Epithelial cell of prostate (primary cell): ENCODE data around the gene SIVA1.
A peak's percentile ranks its signal among the peaks of the same experiment; 100 is the strongest.

Experiments used
- DNase-seq: peaks from one replicate; pipeline ENCODE4 v3.0.0-alpha.2; 2011; ENCODE audit warnings: low read depth, low spot score
- H3K27ac ChIP-seq: fragments of 450-650 bp; 2 replicates; pipeline ENCODE4 v1.5.1; 2017; ENCODE audit warnings: mild to moderate bottlenecking

The SIVA1 gene

DNA sequence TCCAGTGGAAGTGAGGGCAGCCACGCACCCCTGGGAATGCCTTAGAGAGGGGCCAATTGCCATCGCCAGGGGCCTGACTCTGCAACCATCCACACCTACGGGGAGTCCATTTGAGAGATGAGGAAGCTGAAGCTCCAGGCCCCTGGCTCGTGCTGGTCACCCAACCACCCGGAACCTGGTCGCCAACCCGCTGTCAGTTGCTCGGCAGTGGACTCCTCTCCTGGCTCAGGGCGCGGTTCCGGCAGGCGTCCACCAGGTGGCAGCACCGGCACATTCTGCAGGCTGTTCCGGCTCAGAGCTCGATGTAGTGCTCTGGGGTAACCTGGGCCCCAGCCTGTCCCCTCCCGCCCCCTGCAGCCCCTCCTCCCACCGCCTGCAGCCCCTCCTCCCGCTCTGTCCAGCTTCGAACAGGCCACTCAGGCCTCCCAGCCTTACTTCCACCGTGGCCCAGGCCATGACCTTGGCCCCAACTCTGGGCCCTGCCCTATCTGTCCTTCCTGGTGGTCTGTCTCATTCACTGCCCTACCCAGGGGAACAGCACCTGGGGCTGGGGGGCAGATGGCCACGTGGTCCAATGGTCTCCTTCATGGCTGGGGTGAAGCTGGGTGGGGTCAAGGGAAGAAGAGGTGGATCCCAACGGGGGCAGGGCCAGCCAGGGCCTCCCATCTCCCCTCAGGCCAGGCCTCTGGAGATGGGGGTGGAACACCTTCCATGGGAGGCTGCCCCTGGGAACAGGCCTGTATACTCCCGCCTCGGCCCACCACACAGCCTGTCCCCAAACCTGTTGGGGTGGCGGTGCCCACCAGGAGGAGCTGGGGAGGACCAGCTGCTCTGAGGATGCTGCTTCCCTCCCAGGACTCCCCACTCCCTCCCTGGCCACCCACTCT, 15.7 kb downstream of the SIVA1 start:
- no peak overlapping the region for H3K27ac ChIP-seq
- DNase-seq = peak; percentile 12

DNA sequence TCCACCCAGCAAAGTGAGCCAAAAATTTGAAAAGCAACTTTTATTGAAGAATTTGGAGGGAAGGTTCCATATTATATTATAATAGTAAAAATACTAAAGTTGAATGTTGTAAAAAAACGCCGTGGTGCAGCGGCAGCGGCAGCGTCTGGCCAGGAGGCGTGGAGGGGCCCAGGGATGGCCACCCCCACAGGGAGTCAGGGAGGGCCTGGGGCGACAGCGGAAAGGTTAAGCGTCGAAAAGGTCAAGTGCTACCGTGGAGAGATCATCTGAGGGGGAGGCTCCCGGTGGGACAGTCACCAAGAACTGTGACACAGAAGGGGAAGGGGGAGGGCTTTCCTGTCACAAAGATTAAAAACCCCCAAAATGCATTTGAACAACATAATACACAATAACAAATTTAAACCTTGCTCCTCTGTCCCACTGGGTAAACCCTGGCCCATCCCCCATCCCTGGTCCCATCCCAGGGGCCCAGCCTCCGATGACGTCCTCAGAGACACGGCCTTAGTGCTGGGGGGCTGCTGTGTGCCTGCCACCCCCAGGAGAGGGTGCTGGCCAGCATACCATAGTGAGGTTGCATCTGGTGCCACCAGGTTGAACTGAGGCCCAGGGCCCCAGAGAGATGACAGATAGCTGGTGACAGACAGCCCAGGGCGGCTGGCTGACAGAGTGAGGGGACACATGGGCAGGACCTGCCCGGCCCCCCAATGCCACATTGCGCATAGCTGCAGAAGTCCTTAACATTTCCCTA, 16.6 kb downstream of the SIVA1 start:
- no peak for DNase-seq
- no peak overlapping the region for H3K27ac ChIP-seq

DNA sequence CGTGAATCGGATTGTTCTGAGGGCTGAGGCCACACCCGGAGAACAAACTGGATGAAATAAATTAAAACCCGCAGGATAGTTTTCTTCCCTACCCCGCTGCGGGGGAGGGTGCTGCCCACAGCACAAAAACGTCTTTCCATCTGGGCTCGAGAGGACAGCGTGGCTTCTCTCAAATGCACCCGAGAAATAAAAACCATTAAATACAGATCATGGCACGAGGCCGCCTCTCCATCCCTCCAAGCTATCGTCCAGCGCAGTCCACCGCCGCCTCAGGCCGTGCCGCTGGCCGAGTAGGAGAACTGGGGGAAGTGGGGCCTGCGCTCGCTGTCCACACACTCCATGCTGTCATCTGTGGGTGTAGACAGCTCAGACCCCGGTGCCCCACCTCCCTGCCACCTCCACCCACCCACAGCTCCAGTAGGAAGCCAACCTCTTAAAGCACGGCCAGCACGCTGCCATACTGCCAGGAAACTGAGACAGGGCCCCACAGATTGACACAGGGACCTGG, 17.2 kb downstream of the SIVA1 start:
- no peak for DNase-seq
- H3K27ac ChIP-seq = no peak overlapping the region

DNA sequence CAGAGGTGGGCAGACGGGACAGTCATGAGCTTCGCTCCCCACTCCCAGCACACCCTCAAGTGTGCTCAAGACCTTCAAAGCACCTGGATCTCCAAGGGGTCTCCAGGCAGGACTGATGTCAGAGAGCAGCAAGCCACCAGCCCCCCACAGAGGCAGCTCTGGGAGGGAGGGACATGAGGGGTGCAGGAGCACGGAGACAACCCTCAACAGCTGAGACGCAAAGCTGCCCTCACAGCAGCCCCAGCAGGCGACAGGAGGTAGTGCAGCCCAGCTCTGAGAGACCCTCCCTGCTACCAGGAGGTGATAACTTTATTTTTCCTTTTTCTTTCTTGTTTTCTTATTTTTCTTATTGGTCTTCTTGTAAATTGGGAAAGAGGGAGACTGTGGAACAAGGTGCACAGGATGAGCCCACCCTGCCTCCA, 17.9 kb downstream of the SIVA1 start:
- DNase-seq = no peak
- H3K27ac ChIP-seq = no peak overlapping the region

DNA sequence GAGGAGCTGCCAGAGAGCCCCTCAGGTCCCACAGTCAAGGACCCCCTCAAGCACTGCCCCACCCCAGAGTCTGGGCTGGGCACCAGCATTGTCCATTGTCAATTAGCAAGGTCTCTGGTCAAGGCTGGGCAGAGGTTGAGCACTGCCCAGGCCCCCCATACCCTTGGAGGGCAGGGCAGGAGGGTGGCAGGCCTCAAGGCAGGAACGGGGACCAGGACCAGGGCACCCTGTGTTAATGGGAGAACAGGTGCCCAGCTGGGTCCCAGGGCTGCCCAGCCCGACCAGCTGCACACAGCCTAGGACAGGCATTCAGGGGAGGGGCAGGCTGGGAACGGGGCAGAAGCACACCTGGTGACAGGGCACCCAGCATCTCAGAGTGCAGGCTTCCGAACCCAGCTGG, 18.4 kb downstream of the SIVA1 start:
- no peak for DNase-seq
- no peak overlapping the region for H3K27ac ChIP-seq

DNA sequence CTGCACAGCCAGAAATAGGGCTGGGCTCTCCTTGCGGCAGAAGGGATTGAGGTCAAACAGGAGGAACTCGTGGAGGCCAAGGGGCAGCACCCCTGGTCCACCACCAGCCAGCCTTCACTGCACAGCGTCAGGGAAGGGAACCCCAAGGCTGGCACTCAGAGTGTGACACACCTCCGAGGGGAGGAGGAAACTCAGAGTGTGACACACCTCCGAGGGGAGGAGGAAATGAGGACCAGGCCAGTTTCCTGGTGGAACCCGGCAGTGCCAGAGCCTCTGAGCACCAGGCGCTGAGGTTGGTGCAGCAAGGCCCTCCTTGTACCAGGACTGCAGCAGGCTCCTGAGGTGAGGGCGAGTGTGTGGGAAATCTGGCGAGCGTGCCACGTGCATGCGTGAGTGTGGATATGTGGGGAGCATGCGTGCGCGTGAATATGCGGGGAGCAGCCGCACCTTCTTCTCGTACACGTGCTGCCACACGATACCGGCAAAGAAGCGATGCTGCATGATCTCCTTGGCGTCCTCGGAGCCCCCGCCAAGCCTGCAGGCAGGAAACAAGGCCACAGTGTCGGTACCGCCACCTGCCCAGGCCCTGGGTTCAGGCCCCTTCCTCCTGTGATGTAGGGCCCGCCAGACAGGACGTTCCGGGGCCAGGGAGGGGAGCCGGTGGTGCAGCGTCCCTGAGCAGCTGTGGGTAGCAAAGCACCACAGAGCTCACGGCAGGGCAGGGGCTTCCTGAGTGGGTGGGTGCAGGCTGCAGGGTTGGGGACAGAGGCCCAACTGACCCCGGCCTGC, 19.2 kb downstream of the SIVA1 start:
- no peak for DNase-seq

DNA sequence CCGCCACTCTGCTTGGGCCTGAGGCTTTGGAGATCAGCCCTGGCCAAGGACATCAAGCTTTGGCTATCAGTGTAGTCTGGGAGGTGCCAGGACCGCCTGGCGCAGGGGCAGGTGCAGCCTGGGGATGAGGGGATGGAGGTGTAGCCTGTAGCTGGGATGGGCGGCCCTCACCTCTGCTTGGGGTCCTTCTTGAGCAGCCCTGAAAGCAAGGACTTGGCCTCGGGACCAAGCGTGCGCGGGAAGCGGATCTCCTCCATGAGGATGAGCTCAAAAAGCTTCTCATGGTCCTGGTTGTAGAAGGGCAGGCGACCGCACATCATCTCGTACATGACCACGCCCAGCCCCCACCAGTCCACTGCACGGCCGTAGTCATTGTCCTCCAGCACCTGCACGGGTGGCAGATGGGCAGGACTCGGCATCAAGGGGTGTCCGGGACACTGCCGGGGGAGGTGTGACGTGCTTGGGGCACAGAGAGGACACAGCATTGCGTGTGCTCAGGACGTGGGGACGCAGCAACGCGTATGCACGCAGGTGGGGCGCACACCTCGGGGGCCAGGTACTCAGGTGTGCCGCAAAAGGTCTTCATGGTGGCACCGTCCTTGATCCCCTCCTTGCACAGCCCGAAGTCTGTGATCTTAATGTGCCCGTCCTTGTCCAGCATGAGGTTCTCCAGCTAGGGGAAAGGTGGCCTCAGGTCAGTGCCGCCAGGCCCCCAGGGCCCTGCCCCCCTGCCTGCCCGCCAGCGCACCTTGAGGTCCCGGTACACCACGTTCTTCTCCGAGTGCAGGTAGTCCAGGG, 20.0 kb downstream of the SIVA1 start:
- no peak for DNase-seq
- no peak overlapping the region for H3K27ac ChIP-seq

More for the DNA sequence above, 19.2 kb downstream of the SIVA1 start:
- H3K27ac ChIP-seq = no peak overlapping the region

DNA sequence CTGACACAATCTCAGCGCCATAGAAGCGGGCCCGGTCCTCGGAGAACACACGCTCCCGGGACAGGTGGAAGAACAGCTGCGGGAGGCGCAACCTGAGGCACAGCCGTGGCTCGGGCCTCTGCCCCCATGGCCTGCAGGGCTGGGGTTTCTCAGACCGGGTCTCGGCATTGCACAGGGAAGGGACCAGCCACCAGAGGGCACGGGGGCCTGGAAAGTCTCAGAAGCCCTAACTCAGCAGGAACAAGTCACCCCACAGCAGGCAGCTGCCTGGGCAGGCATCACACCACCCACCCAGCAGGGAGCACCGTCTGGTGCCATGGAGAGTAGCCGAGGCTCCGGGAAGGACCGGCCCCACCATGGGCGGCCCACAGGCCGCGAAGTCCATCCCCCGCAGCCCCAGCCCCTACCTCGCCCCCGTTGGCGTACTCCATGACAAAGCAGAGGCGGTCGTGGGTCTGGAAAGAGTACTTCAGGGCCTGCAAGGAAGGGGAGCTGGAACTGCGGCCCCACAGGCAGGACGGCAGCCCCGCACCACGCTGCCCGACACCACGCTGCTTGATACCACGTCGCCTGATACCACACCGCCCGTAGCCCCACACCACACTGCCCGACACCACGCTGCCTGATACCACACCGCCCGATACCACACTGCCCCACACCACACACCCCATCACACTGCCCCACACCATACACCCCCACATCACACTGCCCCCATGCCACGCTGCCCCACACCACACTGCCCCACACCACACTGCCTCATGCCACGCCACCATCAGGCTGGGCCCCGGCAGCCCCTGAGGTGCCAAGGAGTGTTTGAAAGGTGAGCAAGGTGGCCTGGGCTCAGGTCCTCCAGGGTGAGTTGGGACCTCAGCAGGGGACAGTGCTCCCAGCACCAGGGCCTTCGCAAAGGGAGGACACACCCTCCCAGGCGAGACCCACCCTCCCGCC, 20.8 kb downstream of the SIVA1 start:
- no peak overlapping the region for H3K27ac ChIP-seq
- no peak for DNase-seq

DNA sequence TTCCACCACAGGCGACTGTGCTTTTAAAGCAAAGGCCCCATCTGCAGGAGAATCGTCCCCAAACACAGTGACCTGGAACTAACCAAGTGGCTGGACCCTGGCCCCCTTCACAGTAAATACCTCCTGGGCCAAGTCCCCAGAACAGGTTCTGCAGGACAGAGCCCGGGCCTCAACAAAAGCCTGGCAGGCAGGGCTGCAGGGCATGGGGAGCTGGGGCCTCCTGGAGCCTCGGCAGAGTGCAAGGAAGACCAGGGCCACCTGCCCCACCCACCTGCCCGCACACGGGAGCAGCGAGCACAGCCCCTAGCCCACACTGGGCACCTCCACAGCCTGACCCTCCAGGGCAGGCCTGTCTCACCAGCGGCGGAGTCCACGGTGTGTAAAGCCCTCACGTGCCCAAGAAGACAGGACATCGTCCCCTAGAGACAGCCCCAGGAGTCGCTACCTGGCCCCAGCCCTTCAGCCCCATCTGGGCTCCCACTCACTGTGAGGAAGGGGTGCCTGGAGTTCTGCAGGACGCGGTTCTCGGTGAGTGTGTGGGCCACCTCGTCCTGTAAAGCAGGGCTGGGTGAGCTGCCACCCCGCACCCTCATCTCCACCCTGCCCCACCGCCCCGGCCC, 21.6 kb downstream of the SIVA1 start:
- no peak for DNase-seq
- H3K27ac ChIP-seq = no peak overlapping the region

DNA sequence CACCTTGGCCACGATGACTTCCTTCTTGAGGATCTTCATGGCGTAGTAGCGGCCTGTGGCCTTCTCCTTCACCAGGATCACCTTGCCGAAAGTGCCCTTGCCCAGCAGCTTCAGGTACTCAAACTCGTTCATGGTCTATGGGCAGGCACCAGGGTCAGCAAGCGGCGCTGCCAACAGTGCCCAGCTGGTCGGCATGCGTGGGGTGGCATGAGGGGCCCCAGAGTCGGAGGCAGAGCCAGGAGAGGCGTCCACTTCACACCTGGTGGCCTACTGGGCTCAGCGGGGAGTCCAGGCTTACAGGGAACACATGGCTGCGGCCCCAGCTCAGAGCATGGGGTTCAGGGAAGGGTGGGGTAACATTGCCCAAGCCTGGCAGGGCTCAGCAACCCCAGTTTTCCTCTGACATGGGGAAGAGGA, 22.1 kb downstream of the SIVA1 start:
- H3K27ac ChIP-seq = no peak overlapping the region
- DNase-seq = no peak

DNA sequence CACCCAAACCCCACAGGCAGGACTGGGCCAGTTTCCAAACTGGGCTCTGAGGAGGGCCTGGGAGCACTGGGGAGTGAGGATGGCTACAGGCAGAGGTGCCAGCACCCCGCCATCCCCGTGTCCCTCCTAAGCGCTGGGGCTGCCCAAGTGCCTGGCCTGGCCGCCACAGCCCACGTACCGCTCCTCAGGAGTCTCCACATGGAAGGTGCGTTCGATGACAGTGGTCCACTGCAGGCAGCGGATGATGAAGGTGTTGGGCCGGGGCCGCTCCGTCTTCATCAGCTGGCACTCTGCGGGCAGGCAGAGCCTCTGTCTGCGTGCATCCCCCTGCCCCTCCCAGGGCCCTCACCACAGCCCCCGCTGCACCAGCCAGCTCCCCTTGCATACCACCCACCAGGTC, 23.5 kb downstream of the SIVA1 start:
- H3K27ac ChIP-seq = no peak overlapping the region
- DNase-seq = no peak

DNA sequence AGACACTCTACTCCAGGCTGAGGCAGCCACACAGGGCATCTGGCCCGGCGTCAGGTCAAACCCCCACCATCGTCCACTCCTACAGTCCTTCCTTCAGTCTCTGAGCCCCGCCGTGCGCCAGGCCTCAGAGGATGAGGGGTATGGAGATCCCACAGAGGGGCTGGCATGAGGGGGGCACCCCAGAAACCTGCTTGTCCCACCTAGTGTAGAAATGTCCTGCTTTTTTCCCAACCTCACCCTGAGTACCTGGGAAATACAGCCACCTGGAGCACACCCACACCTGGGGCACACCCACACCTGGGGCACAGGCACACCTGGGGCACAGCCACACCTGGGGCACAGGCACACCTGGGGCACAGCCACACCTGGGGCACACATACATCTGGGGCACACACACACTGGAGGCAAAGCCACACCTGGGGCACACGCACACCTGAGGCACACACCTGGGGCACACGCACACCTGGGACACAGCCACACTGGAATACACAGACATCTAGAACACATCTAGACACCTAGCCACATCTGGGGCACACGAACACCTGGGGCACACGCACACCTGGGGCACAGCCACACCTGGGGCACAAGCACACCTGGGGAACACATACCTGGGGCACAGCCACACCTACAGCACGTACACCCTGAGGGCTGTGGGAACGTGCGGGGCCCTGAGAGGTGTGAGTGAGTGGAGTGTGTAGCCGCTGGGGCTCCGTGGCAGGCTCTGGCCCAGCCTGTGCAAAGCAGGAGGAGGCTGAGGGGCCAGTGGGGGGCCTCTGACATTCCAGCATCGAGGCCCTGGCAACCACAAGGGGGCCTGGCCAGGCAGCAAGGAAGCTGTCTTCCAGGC, 24.2 kb downstream of the SIVA1 start:
- DNase-seq = no peak
- no peak overlapping the region for H3K27ac ChIP-seq

DNA sequence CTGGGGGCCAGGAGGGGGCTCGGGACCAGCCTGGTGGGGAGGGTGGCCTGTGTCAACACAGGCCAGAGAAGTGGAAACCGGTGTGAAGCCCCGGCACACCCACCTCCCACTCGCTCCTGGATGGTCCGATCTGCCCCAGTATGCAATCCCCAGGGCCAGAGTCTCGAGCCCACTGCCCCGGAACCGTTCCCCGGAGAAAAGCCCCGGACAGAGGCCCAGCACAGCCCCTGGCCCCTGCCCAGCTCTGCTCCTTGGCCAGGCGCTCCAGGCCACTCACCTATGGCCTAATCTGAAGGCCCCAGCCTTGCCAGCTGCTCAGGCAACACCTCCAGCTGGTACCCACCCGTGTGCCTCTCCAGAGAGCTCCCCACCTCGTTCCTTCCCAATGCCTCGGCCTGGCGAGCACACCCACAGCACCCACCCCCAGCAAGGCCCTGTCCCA, 24.9 kb downstream of the SIVA1 start:
- H3K27ac ChIP-seq = no peak overlapping the region
- DNase-seq = no peak

DNA sequence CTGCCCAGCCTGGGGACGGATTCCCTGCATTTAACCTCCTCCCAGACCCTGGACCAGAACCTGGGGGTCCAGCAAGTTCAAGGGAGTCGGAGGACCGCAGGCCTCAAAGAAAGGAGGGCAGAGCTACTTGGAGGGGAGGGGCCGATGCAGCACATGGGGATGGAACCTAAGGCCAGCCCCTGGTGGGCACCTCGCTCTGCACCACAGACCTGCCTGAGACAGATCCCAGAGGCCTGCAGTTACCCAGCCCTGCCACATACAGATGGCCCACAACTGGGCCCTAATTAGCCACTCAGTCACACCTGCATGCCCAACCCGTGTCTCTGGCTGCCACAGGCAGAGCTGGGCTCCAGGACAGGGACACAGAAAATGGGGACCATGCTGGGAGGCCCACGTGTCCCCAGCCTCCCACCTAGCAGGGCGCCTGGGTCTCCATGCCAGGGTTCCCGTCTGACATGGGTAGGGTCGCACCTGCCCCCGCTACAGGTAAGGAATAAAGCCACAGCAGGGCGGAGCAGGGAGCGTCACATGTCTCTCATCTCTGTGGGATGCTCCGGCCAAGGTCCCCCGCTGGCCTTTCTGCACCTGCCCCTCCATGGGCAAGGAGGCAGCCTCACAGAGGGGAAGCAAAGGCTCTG, 25.9 kb downstream of the SIVA1 start:
- no peak overlapping the region for H3K27ac ChIP-seq
- DNase-seq = no peak

DNA sequence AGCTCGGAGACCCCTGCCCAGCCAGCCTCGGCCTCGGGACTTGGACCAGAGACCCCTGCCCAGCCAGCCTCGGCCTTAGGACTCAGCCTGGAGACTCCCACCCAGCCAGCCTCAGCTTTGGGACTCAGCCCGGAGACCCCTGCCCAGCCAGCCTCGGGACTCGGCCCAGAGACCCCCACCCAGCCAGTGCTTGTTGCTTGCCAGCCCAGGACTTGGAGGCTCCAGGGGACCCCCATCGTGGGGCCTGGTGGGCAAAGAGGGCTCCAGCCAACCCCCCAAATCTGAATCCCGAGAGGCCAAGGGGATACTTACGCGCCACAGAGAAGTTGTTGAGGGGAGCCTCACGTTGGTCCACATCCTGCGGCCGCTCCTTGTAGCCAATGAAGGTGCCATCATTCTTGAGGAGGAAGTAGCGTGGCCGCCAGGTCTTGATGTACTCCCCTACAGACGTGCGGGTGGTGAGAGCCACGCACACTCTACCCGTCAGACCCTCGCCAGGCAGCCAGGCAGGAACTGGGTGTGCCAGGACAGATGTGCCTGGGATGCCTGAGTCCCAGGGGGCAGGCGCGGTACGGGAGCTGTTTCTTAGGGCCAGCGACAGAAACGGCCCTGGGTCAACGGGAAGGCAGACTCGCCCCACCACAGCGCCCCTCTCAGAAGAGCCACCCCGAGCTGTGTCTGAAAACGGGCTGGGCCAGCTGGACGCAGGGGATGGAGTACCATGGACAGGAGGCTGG, 27.0 kb downstream of the SIVA1 start:
- H3K27ac ChIP-seq = no peak overlapping the region
- no peak for DNase-seq

DNA sequence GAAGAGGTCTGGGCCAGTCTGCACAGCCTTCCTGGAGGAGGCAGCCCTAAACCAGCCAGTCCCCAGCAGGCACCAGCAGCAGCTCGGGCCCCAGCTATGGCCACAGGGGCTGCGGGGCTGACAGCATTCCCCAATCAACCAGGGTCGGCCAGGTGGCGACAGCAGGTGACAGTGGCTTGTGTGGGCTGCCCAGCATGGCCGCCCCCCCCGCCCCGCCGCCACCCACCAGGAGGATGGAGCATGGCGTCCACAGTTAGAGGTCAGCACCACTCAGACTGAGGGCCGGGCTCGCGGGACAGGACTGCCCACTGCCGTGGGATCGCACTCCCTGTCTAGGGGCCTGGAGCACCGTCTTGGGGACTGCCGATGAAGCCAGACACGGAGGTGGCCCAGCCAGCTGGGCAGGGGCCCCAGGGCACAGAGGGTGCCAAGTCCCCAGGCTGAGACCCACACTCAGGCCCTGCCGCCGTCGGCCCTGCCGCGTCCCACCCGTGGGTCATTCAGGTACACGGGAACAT, 27.6 kb downstream of the SIVA1 start:
- no peak overlapping the region for H3K27ac ChIP-seq
- DNase-seq = no peak
